22Rv1 (cell line): Measurements from ENCODE around the gene CADM1.

Experiments used
- CTCF ChIP-seq: fragments of 450-650 bp; IDR thresholded peaks from 2 replicates; pipeline ENCODE4 v1.5.1; 2017; ENCODE audit warnings: mild to moderate bottlenecking
- ZFX ChIP-seq: fragments of 450-650 bp; IDR thresholded peaks from 2 replicates; pipeline ENCODE4 v1.6.1; 2017; ENCODE audit warnings: antibody characterized with exemption, borderline replicate concordance

- TF ChIP-seq CTCF = no peak
- no peak for TF ChIP-seq ZFX
Observed at GRCh38 chr11:115168229-115168671, 336.0 kb downstream of the CADM1 start.
